GM18505 (cell line): ENCODE measurements around the gene IL12RB1.
"Not testable (repeated sequence)": the region's sequence is repeated elsewhere in the genome, so short reads cannot be mapped to it uniquely, and the experiment has no call there.

ENCODE experiments used
- ATAC-seq: cut with Tn5 transposase; IDR thresholded peaks from one replicate; pipeline ENCODE4 v1.9.1; 2021; ENCODE audit not compliant: unreplicated experiment
- POLR2A ChIP-seq: IDR thresholded peaks from 4 replicates; pipeline ENCODE4 v1.6.1; 2011; ENCODE audit warnings: borderline replicate concordance; ENCODE audit not compliant: insufficient read depth, insufficient read length; ENCODE audit errors: extremely low read depth

IL12RB1 gene

GRCh38 chr19:18119717-18120105 is 33.0 kb upstream of the IL12RB1 start:
- TF ChIP-seq POLR2A: no peak

GRCh38 chr19:18119013-18119716 is 32.4 kb upstream of the IL12RB1 start:
- TF ChIP-seq POLR2A: no peak
- no peak for ATAC-seq

More at GRCh38 chr19:18119717-18120105, 33.0 kb upstream of the IL12RB1 start:
- no peak for ATAC-seq

- no peak for ATAC-seq
- no peak for TF ChIP-seq POLR2A
Measured at GRCh38 chr19:18118420-18119012, 31.8 kb upstream of the IL12RB1 start.

GRCh38 chr19:18117692-18118378 is 31.1 kb upstream of the IL12RB1 start:
- peak; percentile 81 for ATAC-seq
- TF ChIP-seq POLR2A: no peak

- TF ChIP-seq POLR2A: no peak
- ATAC-seq: no peak
Measured at GRCh38 chr19:18117364-18117691, 30.6 kb upstream of the IL12RB1 start.

- no peak for TF ChIP-seq POLR2A
- ATAC-seq: no peak
Measured at GRCh38 chr19:18114483-18114882, 27.7 kb upstream of the IL12RB1 start.

GRCh38 chr19:18113827-18114226 is 27.1 kb upstream of the IL12RB1 start:
- no peak for ATAC-seq
- no peak for TF ChIP-seq POLR2A

GRCh38 chr19:18112989-18113478 is 26.3 kb upstream of the IL12RB1 start:
- TF ChIP-seq POLR2A: no peak
- no peak for ATAC-seq

GRCh38 chr19:18110609-18111232 is 24.0 kb upstream of the IL12RB1 start:
- no peak for ATAC-seq
- no peak for TF ChIP-seq POLR2A

- ATAC-seq: no peak
- TF ChIP-seq POLR2A: peak; percentile 33
Measured at GRCh38 chr19:18109733-18110608, 23.2 kb upstream of the IL12RB1 start.

- no peak for TF ChIP-seq POLR2A
- no peak for ATAC-seq
Measured at GRCh38 chr19:18109341-18109732, 22.6 kb upstream of the IL12RB1 start.

GRCh38 chr19:18108897-18109296 is 22.2 kb upstream of the IL12RB1 start:
- TF ChIP-seq POLR2A: no peak
- no peak for ATAC-seq

GRCh38 chr19:18107235-18107634 is 20.5 kb upstream of the IL12RB1 start:
- ATAC-seq: no peak
- no peak for TF ChIP-seq POLR2A

GRCh38 chr19:18105259-18105658 is 18.5 kb upstream of the IL12RB1 start:
- ATAC-seq: not testable (repeated sequence)
